Urothelium cell line (cell line): Measurements from ENCODE around the gene SERPINB13.
"Not testable (repeated sequence)": the region's sequence is repeated elsewhere in the genome, so short reads cannot be mapped to it uniquely, and the experiment has no call there.

Experiments used
- DNase-seq: peaks from one replicate; pipeline ENCODE4 v3.0.0; 2011; ENCODE audit warnings: low spot score, mixed read lengths
- FAIRE-seq: peaks from 2 replicates; lab custom pipeline; 2011; peaks lifted over from hg19 to GRCh38; lab: Jason Lieb, UNC

SERPINB13 gene

DNA sequence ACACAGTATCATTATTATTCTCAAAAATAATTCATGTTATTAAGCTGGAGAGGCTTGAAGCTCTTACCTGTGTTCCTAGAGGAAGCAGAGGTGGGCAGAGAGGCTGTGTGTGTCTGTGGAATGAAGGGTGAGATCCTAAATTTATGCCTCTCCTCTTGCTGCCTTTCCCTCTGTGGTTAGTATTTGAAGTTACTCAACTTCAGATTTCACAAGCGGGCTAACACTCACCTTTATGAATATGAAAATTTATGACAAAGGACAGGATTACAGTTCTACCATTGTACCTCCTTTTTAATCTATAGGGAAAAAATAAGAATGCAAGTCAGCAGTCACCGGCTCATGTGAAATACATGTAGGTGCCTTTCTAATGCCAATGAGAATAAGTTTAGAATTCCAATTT lies 57.0 kb downstream of the SERPINB13 start, which contains the start of gene SERPINB4:
TSS of gene SERPINB4 (minus strand) at position 115 of the 400 bp plus-strand sequence. CDS start 679 bp downstream, outside the sequence.
- FAIRE-seq, DNase-seq: not testable (repeated sequence)

DNA sequence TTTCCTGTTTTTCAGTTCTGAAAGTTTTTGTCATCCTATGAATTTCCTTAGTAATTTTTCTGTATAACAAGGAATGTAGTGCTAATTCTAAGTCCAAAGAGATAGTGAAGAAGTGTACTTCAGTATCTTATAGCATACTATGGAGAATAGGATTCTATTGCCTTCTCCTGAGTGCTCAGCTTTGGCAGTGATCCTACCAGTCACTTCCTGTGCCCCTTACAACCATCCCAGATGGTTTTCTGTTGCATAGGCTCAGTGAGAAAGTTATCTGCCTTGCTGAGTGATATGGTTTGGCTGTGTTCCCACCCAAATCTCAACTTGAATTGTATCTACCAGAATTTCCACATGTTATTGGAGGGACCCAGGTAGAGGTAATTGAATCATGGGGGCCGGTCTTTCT lies 57.6 kb downstream of the SERPINB13 start:
- not testable (repeated sequence) for FAIRE-seq

DNA sequence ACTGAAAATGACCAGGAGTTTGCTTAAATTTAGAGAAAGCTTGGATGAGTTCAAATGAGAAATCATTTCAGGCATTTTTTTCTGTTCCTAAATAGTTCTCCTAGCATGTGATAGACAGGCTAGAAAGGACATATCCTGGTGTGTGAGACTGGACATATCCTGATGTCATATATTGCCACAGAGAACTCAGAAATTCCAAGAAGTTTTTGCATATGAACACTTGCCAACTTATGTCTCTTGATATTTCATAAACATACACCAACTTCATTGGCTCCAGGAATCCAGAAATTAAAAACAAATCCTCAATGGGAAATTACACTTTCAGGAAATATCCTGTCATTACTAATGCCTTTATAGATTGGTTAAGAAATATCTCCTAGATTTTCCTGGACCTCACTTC lies 59.8 kb downstream of the SERPINB13 start:
- FAIRE-seq (no peak), DNase-seq (no peak)

More for the DNA sequence above, 57.6 kb downstream of the SERPINB13 start:
- not testable (repeated sequence) for DNase-seq

DNA sequence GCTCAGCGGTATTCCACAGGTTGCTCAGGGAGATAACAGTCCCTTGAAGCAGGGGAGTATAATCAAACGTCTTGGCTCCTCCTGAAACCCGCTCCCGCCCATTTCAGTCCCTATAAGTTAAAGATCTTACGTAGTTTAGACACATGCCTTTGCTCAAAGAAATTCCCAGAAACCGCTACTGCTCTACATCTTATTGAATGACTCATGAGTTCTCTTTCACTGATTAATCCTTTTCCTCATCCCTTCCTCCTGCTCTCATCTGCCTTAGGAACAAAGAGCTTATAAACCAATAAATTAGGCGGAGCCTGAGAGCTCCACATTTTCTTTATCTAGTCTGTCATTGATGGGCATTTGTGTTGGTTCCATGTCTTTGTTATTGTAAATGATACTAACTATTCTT lies 61.1 kb downstream of the SERPINB13 start:
- no peak for FAIRE-seq
- DNase-seq, result no peak
